HepG2 (cell line): ENCODE data around the gene CHID1. TPM values are rescaled to one million over a fixed set of nuclear protein-coding genes. Genes with fewer than 3 reads are reported as not detected.

ENCODE experiments used
- ATAC-seq: fragments of 200-7000 bp; cut with Tn5 transposase; 3 replicates; pipeline ENCODE4 v1.9.1; 2020; ENCODE audit warnings: mild to moderate bottlenecking, moderate library complexity
- BruUV-seq: library from RNA; stranded (reverse); fragments of 400-500 nt; replicated peaks from 2 replicates; lab custom pipeline; 2021; lab: Mats Ljungman, UMichigan
- CTCF ChIA-PET: fragments of 300-600 bp; formaldehyde crosslinking; extraction: SDS; loops from one replicate; lab custom pipeline; 2021; ENCODE audit warnings: low total read pairs, inconsistent platforms, low intra/inter-chr PET ratio; lab: Yijun Ruan, JAX
- POLR2A ChIA-PET: fragments of 350-600 bp; sonication (Branson Sonifier 250); formaldehyde crosslinking; loops from one replicate; lab custom pipeline; 2020; ENCODE audit warnings: antibody characterized with exemption, inconsistent platforms; lab: Yijun Ruan, JAX
- DNase-seq: peaks from one replicate; pipeline ENCODE4 v3.0.0-alpha.2; 2015; ENCODE audit warnings: low spot score
- FAIRE-seq: peaks from 3 replicates; lab custom pipeline; 2011; peaks lifted over from hg19 to GRCh38; lab: Jason Lieb, UNC
- H2AFZ ChIP-seq: one replicate; pipeline ENCODE4 v1.6.1; 2011; ENCODE audit warnings: low read length, inconsistent platforms
- H3K27ac ChIP-seq: fragments of 300-600 bp; 3 replicates; pipeline ENCODE4 v1.8.0; 2011; ENCODE audit warnings: mixed run types, mild to moderate bottlenecking, mixed read lengths, low read length, inconsistent platforms; ENCODE audit not compliant: insufficient read depth; ENCODE audit errors: extremely low read length
- H3K27me3 ChIP-seq, 2 experiments: fragments of 200-600 bp in 1 of 2; 2 replicates in 1 of 2; 3 replicates in 1 of 2; pipeline versions ENCODE4 v1.6.0 to v1.8.0; 2011; ENCODE audit warnings: low read length in 2 of 2, mild to moderate bottlenecking in 2 of 2, moderate library complexity in 2 of 2, inconsistent platforms in 1 of 2; ENCODE audit not compliant: insufficient read depth in 2 of 2, control insufficient read depth in 1 of 2
- H3K36me3 ChIP-seq, 2 experiments: fragments of 200-600 bp in 1 of 2; replicated peaks in 1 of 2; 2 replicates in 1 of 2; 3 replicates in 1 of 2; pipeline versions ENCODE4 v1.5.1 to v1.8.0; 2011; ENCODE audit warnings: low read length in 2 of 2, inconsistent platforms in 1 of 2; ENCODE audit not compliant: insufficient read depth in 2 of 2, control insufficient read depth in 1 of 2
- H3K4me1 ChIP-seq: 2 replicates; pipeline ENCODE4 v1.5.1; 2012; ENCODE audit warnings: low read length, inconsistent platforms; ENCODE audit not compliant: insufficient read depth
- H3K4me2 ChIP-seq: 2 replicates; pipeline ENCODE4 v1.6.0; 2011; ENCODE audit warnings: low read depth, low read length, inconsistent platforms
- H3K4me3 ChIP-seq, 3 experiments: fragments of 200-600 bp in 1 of 3; sonication (generic), shearing (Covaris generic) in 1 of 3; replicated peaks in 1 of 3; 2 replicates each; pipeline ENCODE4 v1.5.1; 2011 to 2016; ENCODE audit warnings: low read length in 3 of 3, inconsistent platforms in 2 of 3, low read depth in 2 of 3, mild to moderate bottlenecking in 2 of 3, control low read depth in 1 of 3, mixed read lengths in 1 of 3; ENCODE audit not compliant: insufficient read depth in 1 of 3
- H3K79me2 ChIP-seq: one replicate; pipeline ENCODE4 v1.6.1; 2011; ENCODE audit warnings: low read length, inconsistent platforms; ENCODE audit not compliant: insufficient read depth
- H3K9ac ChIP-seq: 2 replicates; pipeline ENCODE4 v1.6.0; 2011; ENCODE audit warnings: mild to moderate bottlenecking, low read depth, low read length, inconsistent platforms; ENCODE audit not compliant: insufficient read depth
- H3K9me3 ChIP-seq: 2 replicates; pipeline ENCODE4 v1.5.1; 2012; ENCODE audit warnings: mild to moderate bottlenecking, low read length
- H4K20me1 ChIP-seq: 2 replicates; pipeline ENCODE4 v1.6.0; 2011; ENCODE audit warnings: inconsistent platforms, mild to moderate bottlenecking, low read length, moderate library complexity; ENCODE audit not compliant: insufficient read depth
- AGO2 ChIP-seq: fragments of 200-400 bp; formaldehyde crosslinking; optimal IDR thresholded peaks from 2 replicates; pipeline ENCODE3; 2017; ENCODE audit warnings: mild to moderate bottlenecking, low read depth, low read length, moderate library complexity
- NBN ChIP-seq: fragments of 450-650 bp; conservative IDR thresholded peaks from 2 replicates; pipeline ENCODE4 v1.6.1; 2017
- POLR2A ChIP-seq, 2 experiments: IDR thresholded peaks; 2 replicates each; pipeline ENCODE4 v1.6.1; 2011; ENCODE audit warnings: low read depth in 2 of 2, low read length in 2 of 2, mild to moderate bottlenecking in 1 of 2, moderate library complexity in 1 of 2; ENCODE audit not compliant: insufficient read depth in 1 of 2
- POLR2G ChIP-seq: fragments of 200-400 bp; formaldehyde crosslinking; IDR thresholded peaks from 2 replicates; pipeline ENCODE4 v1.6.1; 2018; ENCODE audit warnings: mild to moderate bottlenecking, low read depth, low read length, moderate library complexity
- RBM22 ChIP-seq: fragments of 200-400 bp; formaldehyde crosslinking; optimal IDR thresholded peaks from 2 replicates; pipeline ENCODE3; 2017; ENCODE audit warnings: mild to moderate bottlenecking, low read length, moderate library complexity
- SALL2 ChIP-seq: sonication (generic); formaldehyde crosslinking; IDR thresholded peaks from 2 replicates; pipeline ENCODE4 v1.8.1; 2023; ENCODE audit warnings: mild to moderate bottlenecking, missing genetic modification reagents, inconsistent platforms
- TCF7 ChIP-seq: sonication (generic); IDR thresholded peaks from 2 replicates; pipeline ENCODE4 v1.6.1; 2016; ENCODE audit warnings: antibody characterized with exemption, low read depth
- ZC3H13 ChIP-seq: sonication (generic); formaldehyde crosslinking; IDR thresholded peaks from 2 replicates; pipeline ENCODE4 v1.8.1; 2023; ENCODE audit warnings: mild to moderate bottlenecking, missing genetic modification reagents, moderate library complexity
- ZNF563 ChIP-seq: sonication (generic); formaldehyde crosslinking; IDR thresholded peaks from 2 replicates; pipeline ENCODE4 v1.8.0; 2022; ENCODE audit warnings: mild to moderate bottlenecking, moderate library complexity, missing genetic modification reagents
- ZNF891 ChIP-seq: sonication (generic); formaldehyde crosslinking; IDR thresholded peaks from 2 replicates; pipeline ENCODE4 v1.5.0; 2020; ENCODE audit warnings: mild to moderate bottlenecking, missing genetic modification reagents
- WGBS: methylation state at CpG from one replicate; pipeline ENCODE4 v1.1.6; 2017; ENCODE audit warnings: low lambda C conversion rate; 5-methylcytosine and 5-hydroxymethylcytosine counted together
- in situ Hi-C: cut with HindIII; loops from 2 replicates; pipeline ENCODE4 v1.10.0; 2017; ENCODE audit warnings: low pct_unique_long_range_greater_than_20kb; ENCODE audit not compliant: extremely low pct_ligation_motif_present
- intact Hi-C: fragments of 100-400 bp; cut with micrococcal nuclease; formaldehyde crosslinking; loops from one replicate; pipeline ENCODE4 v1.10.0; 2022; ENCODE audit not compliant: unreplicated experiment
- polyA plus RNA-seq, 8 experiments: library from polyadenylated mRNA; depleted of rRNA in 3 of 8; stranded (reverse) in 7 of 8; unstranded in 1 of 8; fragments of >200 nt; fragmentation: Illumina TruSeq in 4 of 8; extraction: Trizol in 4 of 8; gene quantifications; 2 replicates each; pipeline versions ENCODE4 v1.2.1 to v1.2.3, GENCODE V29; 2011 to 2016; ENCODE audit warnings: low read depth in 4 of 8, missing spikeins in 1 of 8, mixed read lengths in 1 of 8; ENCODE audit not compliant: insufficient read depth in 1 of 8
- total RNA-seq, 5 experiments: library from RNA; depleted of rRNA; stranded (reverse); fragments of >200 nt; fragmentation: Illumina TruSeq; extraction: Trizol; gene quantifications; 2 replicates each; pipeline ENCODE4 v1.2.3, GENCODE V29; 2016; ENCODE audit warnings: low read depth in 1 of 5

The CHID1 gene
- total and polyA plus RNA-seq, 2 of the 13 experiments (the other 11 are each of a cell fraction or from before 2014, with no cell fraction given): 65.1 to 93.6 TPM

DNA sequence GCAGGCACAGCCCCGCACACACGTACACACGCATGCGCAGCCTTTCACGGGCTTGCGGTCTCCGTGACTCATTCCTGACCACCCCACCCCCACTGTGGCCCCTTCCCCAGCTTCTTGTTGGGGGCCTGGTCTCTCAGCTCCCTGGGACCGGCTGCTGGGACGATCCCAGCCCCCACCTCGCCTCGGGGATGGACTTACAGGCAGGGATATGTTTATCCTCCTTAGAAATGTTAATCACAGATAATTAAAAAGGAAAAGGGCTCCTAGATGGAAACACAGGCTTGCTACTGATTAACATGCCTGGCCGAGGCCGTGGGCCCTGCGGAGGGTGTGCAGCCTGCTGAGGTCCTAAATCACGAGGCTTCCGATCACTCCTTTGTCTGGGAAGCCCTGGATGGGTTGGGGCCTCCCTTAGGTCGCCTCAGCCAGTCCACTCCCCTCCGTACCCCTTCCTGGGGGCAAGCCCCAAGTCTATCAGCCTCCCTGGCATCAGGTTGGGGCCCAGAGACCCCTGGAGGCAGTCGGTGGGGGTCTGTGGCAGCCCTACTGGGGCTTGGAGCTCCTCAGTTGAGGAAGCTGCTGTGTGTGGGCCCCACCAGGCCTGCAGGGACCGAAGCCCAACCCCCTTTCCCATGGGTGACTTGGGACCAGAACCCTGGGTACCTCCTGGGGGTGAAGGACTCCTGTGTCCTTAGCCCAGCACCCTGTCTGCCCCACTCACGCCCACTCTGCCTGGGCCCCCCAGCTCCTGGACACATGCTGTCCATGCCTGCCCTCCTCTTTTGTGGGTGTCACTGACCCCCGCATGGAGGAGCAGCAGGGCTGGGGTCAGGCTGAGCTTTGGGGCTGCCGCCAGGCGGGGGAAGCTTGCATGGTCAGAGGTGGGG, 47.3 kb downstream of the CHID1 start:
- H4K20me1 ChIP-seq: no peaks in the 10 kb centered on the region
- no TSS peak for BruUV-seq
- WGBS: 99% methylated on average over 12 of the region's 24 CpGs
- ATAC-seq (no peak), FAIRE-seq (no peak), DNase-seq (no peak)
- H3K9ac ChIP-seq: no peak overlapping the region
- in situ Hi-C loops: no loop called here
- CTCF ChIA-PET: no interaction called here
- POLR2A ChIA-PET: interaction anchor here (1.3 kb wide), 1 partner anchor 19 kb away, joined by 3 read pairs; no protein-coding TSS in a partner anchor
- H3K36me3 ChIP-seq: peaks cover 0 to 3% of the 10 kb centered on the region in 2 experiments; a peak in 2 of 5 replicates
- H3K27ac ChIP-seq: no peak overlapping the region
- H2AFZ ChIP-seq: no peak overlapping the region
- no peaks in the 10 kb centered on the region for H3K4me1 ChIP-seq
- H3K4me3 ChIP-seq: no peak overlapping the region
- TF ChIP-seq NBN (no peak), POLR2G (peak; percentile 26; the same call in 1 of the 2 replicates), TCF7 (no peak), RBM22 (peak; percentile 71), ZNF891 (CRISPR knock-in tag) (0 out of 2 replicates have a peak, but pooled peaks have one; percentile 7), AGO2 (peak; percentile 89), POLR2A (IDR thresholded peaks at IDR 0.05; ENCODE audit: insufficient read depth in 1 of 2, low read depth in 2 of 2, low read length in 2 of 2) (0 out of 4 replicates have a peak, but pooled peaks of 1 of the 2 experiments have one; percentile 20), ZNF563 (CRISPR knock-in tag) (0 out of 2 replicates have a peak, but pooled peaks have one; percentile 27)
- intact Hi-C loops: no loop called here
- H3K79me2 ChIP-seq: no peaks in the 10 kb centered on the region
- no peaks in the 10 kb centered on the region for H3K9me3 ChIP-seq
- H3K27me3 ChIP-seq: no peaks in the 10 kb centered on the region
- no peak overlapping the region for H3K4me2 ChIP-seq

DNA sequence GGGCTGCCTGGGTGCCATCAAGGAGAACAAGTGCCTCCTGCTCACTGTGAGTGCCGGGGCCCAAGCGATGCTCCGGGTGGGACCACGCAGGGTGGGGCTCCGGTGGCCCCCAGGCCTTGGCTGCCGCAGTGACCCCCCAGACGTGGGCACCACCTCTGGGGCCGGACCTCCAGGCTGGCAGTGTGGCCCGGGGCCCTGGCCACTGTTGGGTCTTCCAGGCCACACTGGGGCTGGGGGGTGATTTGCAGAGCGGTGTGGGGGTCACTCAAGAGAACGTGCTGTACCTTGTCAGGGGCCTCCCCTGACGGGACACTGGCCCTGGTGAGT, 48.0 kb downstream of the CHID1 start:
- FAIRE-seq (no peak), DNase-seq (no peak), ATAC-seq (no peak)
- WGBS: 93% methylated on average over 11 of the region's 12 CpGs
- Histone ChIP-seq H3K4me3 (no peak overlapping the region), H4K20me1 (no peaks in the 10 kb centered on the region; the same call in 1 of the 2 replicates), H3K36me3 (peaks cover 0 to 3% of the 10 kb centered on the region in 2 experiments; a peak in 2 of 5 replicates), H2AFZ (no peak overlapping the region), H3K27me3 (no peaks in the 10 kb centered on the region), H3K4me2 (no peak overlapping the region), H3K4me1 (no peaks in the 10 kb centered on the region), H3K9me3 (no peaks in the 10 kb centered on the region), H3K79me2 (no peaks in the 10 kb centered on the region), H3K9ac (no peak overlapping the region), H3K27ac (no peak overlapping the region)
- intact Hi-C loops: no loop called here
- CTCF ChIA-PET: no interaction called here
- TF ChIP-seq SALL2 (no peak), ZC3H13 (CRISPR knock-in tag) (peak; percentile 39; the same call in 1 of the 2 replicates)
- BruUV-seq: no TSS peak
- in situ Hi-C loops: no loop called here
- POLR2A ChIA-PET: interaction anchor here (1.3 kb wide), 1 partner anchor 18 kb away, joined by 3 read pairs; no protein-coding TSS in a partner anchor
